ENCODE results near the gene CDK13.

Gene CDK13

DNA sequence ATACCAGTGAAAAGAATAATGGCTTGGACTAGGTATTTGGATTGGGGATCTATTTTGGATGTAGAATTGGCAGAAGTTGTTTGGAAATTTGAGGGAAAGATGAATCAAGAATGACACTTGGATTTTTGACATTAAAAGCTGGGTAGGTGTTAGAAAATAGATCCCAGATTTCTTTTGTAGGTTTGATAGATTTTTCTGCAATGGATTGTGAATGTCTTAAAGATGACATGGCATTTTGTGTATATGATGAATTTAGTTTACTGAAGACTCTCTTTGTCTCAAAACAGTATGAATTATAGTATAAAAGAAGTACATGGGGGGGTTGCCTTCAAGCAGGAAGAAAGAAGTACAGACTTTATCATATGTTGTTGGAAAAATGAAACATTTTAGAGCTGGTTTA, 108.6 kb downstream of the CDK13 start:
- TF ChIP-seq, protein P1, sequence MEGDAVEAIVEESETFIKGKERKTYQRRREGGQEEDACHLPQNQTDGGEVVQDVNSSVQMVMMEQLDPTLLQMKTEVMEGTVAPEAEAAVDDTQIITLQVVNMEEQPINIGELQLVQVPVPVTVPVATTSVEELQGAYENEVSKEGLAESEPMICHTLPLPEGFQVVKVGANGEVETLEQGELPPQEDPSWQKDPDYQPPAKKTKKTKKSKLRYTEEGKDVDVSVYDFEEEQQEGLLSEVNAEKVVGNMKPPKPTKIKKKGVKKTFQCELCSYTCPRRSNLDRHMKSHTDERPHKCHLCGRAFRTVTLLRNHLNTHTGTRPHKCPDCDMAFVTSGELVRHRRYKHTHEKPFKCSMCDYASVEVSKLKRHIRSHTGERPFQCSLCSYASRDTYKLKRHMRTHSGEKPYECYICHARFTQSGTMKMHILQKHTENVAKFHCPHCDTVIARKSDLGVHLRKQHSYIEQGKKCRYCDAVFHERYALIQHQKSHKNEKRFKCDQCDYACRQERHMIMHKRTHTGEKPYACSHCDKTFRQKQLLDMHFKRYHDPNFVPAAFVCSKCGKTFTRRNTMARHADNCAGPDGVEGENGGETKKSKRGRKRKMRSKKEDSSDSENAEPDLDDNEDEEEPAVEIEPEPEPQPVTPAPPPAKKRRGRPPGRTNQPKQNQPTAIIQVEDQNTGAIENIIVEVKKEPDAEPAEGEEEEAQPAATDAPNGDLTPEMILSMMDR (IDR thresholded peaks at IDR 0.05), result no peak

DNA sequence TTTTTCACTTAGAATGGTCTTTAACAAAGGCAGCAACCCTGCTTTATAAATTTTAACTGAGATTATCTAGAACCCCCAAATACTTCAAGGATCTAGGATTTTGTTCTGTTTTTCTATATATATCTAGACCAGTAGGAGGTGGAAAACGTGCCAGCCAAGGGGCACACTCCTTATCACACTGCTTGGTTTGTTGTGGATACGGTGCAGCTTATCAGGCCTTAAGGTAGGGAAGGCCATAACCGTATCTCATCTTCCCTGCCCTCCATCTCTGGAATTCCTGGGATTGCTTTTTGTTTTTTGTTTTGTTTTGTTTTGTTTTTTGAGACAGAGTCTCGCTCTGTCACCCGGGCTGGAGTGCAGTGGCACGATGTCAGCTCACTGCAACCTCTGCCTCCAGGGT, 109.0 kb downstream of the CDK13 start:
- TF ChIP-seq, protein P1 (IDR thresholded peaks at IDR 0.05), result no peak

DNA sequence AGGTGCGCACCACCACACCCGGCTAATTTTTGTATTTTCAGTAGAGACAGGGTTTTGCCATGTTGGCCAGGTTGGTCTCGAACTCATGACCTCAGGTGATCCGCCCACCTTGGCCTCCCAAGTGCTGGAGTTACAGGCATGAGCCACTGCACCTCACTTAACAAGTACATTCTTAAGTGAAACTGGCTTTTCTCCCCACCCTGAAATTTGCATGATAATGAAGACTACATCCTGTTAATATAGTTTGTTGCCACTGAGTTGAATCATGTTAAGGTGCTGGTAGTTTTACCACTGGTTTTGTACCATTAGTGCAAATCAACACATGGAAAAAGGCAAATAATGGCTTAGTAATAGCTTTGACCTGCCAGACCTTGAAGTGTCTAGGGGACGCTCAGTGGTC, 122.2 kb downstream of the CDK13 start:
- TF ChIP-seq, protein P1 (IDR thresholded peaks at IDR 0.05), result no peak

DNA sequence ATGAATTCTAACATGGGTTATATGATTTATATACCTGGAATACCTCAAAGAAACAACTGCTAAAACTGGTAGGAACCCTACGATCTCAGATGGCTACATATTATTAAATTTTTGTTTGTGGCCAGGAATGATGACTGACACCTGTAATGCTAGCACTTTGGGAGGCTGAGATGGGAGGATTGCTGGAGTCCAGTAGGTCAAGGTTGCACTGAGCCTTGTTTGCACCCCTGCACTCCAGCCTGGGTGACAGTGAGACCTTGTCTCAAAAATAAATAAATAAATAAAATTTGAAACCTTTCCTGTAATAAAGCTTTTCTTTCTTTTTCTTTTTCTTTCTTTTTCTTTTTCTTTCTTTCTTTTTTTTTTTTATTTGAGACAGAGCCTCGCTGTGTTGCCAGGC, 123.2 kb downstream of the CDK13 start:
- TF ChIP-seq, protein P1 (IDR thresholded peaks at IDR 0.05), result no peak

DNA sequence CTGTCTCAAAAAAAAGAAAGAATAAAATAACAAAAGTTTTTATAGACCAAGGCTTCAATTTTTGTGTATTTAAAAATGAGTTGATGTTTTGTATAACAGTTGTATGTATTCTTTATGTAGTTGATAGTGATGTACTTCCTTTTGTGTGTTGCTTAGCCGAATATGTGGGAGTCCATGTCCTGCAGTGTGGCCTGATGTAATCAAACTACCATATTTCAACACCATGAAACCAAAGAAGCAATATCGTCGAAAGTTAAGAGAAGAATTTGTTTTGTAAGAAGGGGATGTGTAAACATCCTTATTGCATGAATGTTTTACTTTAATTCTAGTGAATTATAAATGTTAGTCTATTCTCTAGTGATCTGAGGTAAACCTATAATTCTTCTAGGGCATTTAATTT, 127.8 kb downstream of the CDK13 start:
- TF ChIP-seq, protein P1 (IDR thresholded peaks at IDR 0.05), result no peak

DNA sequence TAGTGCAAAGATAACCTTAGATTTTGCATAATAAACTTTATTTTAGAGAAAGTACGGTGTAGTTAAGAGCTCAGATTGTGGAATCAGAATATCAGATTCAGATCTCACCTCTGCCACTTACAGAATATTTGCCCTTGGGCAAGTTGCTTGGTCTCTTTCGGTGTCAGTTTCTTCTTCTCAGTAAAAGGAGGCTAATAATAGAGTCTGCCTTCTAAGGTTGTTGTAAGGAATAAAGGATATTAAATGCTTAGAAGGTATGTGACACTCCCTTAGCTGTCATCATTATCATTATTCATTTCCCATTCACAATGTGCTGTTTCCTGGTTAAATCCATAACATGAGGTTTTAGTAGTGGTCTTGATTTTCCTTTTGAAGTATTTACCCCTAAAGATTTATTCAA, 142.1 kb downstream of the CDK13 start:
- TF ChIP-seq, protein P1 (IDR thresholded peaks at IDR 0.05), result no peak

DNA sequence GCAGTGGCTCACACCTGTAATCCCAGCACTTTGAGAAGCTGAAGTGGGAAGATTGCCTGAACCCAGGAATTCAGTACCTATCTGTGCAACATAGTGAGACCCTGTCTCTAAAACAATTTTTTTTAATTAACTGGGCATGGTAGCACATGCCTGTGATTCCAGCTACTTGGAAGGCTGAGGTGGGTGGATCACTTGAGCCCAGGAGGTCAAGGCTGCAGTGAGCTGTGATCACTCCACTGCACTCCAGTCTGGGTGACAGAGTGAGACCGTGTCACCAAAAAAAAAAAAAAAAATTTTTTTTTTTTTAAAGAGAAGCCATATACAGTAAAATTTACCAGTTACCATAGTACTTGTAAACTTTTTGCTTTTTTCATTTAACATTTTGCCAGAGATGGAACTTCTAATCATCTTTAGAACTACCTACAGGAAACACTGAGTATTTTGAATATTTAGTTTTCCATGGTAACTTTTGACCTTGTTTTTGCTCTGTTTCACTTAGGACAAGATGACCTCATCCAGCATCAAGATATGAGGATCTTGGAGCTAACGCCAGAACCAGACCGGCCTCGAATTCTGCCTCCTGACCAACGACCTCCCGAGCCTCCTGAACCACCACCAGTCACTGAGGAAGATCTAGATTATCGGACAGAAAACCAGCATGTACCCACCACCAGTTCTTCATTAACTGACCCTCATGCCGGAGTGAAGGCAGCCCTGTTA, 143.7 kb downstream of the CDK13 start:
- TF ChIP-seq, protein P1 (IDR thresholded peaks at IDR 0.05), result no peak

DNA sequence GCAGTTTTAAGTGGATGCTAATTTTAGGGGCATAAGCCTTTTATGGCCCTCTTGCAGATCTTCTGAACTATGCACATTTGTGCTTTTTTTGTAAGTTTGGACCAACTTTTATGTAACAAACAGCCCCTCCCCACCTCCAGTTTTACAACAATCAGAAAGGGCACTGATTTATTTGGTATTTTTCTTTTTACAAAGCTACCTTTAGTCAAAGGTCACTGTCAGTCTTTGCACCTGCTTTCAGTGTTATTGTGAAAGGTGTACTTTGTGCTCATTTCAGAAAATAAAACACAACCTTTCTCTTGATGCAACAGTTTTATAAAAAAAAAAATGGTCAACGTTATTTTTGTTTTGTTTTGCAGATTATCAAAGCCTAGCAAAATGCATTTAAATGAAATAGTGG, 145.2 kb downstream of the CDK13 start:
- TF ChIP-seq, protein P1 (IDR thresholded peaks at IDR 0.05), result no peak
